Vagina (tissue), 2 donors: ENCODE measurements around the gene PCNX4. TPM values are rescaled to one million over a fixed set of nuclear protein-coding genes. Genes with fewer than 3 reads are reported as not detected.

Experiments used
- DNase-seq, 2 donors: peaks; one replicate each; pipeline ENCODE4 v3.0.0-alpha.2; 2017; ENCODE audit errors: extremely low spot score in 2 of 2
- H3K27ac ChIP-seq: fragments of 200-600 bp; sonication (generic); one replicate; pipeline ENCODE4 v1.5.1; 2019
- H3K27me3 ChIP-seq: fragments of 200-600 bp; sonication (generic); one replicate; pipeline ENCODE4 v1.5.1; 2019
- H3K36me3 ChIP-seq, 2 donors: fragments of 200-600 bp; sonication (generic); one replicate each; pipeline ENCODE4 v1.5.1; 2017 to 2019
- H3K4me1 ChIP-seq: fragments of 200-600 bp; sonication (generic); one replicate; pipeline ENCODE4 v1.5.1; 2019
- H3K4me3 ChIP-seq, 2 donors: fragments of 200-600 bp; sonication (generic); 1 replicate in 1 of 2; 2 replicates in 1 of 2; pipeline ENCODE4 v1.5.1; 2016 to 2019
- H3K9me3 ChIP-seq: fragments of 200-600 bp; sonication (generic); one replicate; pipeline ENCODE4 v1.5.1; 2019
- CTCF ChIP-seq, 3 experiments: fragments of 450-650 bp in 2 of 3; fragments of 200-600 bp in 1 of 3; sonication (generic) in 1 of 3; IDR thresholded peaks; one replicate each; pipeline ENCODE4 v1.5.1; 2017 to 2019; ENCODE audit warnings: antibody characterized with exemption in 3 of 3, mild to moderate bottlenecking in 2 of 3, moderate library complexity in 2 of 3
- POLR2A ChIP-seq, 2 donors: fragments of 450-650 bp; IDR thresholded peaks; one replicate each; pipeline ENCODE4 v1.6.1; 2017; ENCODE audit warnings: antibody characterized with exemption in 2 of 2, mild to moderate bottlenecking in 2 of 2, moderate library complexity in 2 of 2
- POLR2AphosphoS5 ChIP-seq, 2 donors: sonication (generic); formaldehyde crosslinking; IDR thresholded peaks; one replicate each; pipeline ENCODE4 v1.9.0; 2017; ENCODE audit warnings: antibody characterized with exemption in 2 of 2, mild to moderate bottlenecking in 2 of 2, low read depth in 1 of 2; ENCODE audit not compliant: insufficient read depth in 1 of 2
- intact Hi-C: fragments of 100-400 bp; cut with DNase I; formaldehyde crosslinking; loops from one replicate; pipeline ENCODE4 v1.15.1; 2023
- total RNA-seq: library from RNA; depleted of rRNA; stranded (reverse); fragments of >200 nt; gene quantifications from one replicate; pipeline ENCODE4 v1.2.3, GENCODE V29; 2016

The PCNX4 gene
- total RNA-seq, 1 donor from 2014 or later, result 51.6 TPM

- TF ChIP-seq POLR2A (IDR thresholded peaks at IDR 0.05) (no peak), CTCF (IDR thresholded peaks at IDR 0.05) (no peak), POLR2AphosphoS5 (IDR thresholded peaks at IDR 0.05; ENCODE audit: insufficient read depth in 1 of 2, low read depth in 1 of 2) (peak in 1 of 2 donors; percentile 63)
- Histone ChIP-seq H3K27ac (peak overlapping the region; percentile 45), H3K4me1 (peaks cover 18% of the 10 kb centered on the region), H3K9me3 (no peaks in the 10 kb centered on the region), H3K36me3 (peaks cover 0 to 13% of the 10 kb centered on the region in 2 donors), H3K4me3 (no peak overlapping the region), H3K27me3 (no peaks in the 10 kb centered on the region)
- intact Hi-C loops, result no loop called here
- no peak for DNase-seq
These were observed 60.0 kb downstream of the PCNX4 start for GRCh38 chr14:60151715-60152114.

GRCh38 chr14:60153991-60154390, 62.3 kb downstream of the PCNX4 start:
- Histone ChIP-seq H3K4me3 (no peak overlapping the region), H3K36me3 (peaks cover 0 to 11% of the 10 kb centered on the region in 2 donors), H3K27me3 (no peaks in the 10 kb centered on the region), H3K27ac (no peak overlapping the region), H3K9me3 (no peaks in the 10 kb centered on the region), H3K4me1 (peaks cover 18% of the 10 kb centered on the region)
- TF ChIP-seq CTCF (IDR thresholded peaks at IDR 0.05) (no peak), POLR2AphosphoS5 (IDR thresholded peaks at IDR 0.05; ENCODE audit: insufficient read depth in 1 of 2, low read depth in 1 of 2) (no peak), POLR2A (IDR thresholded peaks at IDR 0.05) (no peak)
- intact Hi-C loops, result no loop called here
- DNase-seq, result no peak

- H3K9me3 ChIP-seq, result no peaks in the 10 kb centered on the region
- TF ChIP-seq POLR2AphosphoS5 (IDR thresholded peaks at IDR 0.05; ENCODE audit: insufficient read depth in 1 of 2, low read depth in 1 of 2), result no peak
- no peak for DNase-seq
These were observed 62.9 kb downstream of the PCNX4 start for GRCh38 chr14:60154671-60155070.

GRCh38 chr14:60160422-60160821, 68.7 kb downstream of the PCNX4 start:
- intact Hi-C loops, result no loop called here
- Histone ChIP-seq H3K27me3 (no peaks in the 10 kb centered on the region), H3K4me1 (peaks cover 11% of the 10 kb centered on the region), H3K9me3 (no peaks in the 10 kb centered on the region), H3K27ac (no peak overlapping the region), H3K4me3 (no peak overlapping the region), H3K36me3 (no peaks in the 10 kb centered on the region)
- no peak for DNase-seq
- TF ChIP-seq POLR2A (IDR thresholded peaks at IDR 0.05) (no peak), POLR2AphosphoS5 (IDR thresholded peaks at IDR 0.05; ENCODE audit: insufficient read depth in 1 of 2, low read depth in 1 of 2) (no peak), CTCF (IDR thresholded peaks at IDR 0.05) (no peak)

More at GRCh38 chr14:60154671-60155070, 62.9 kb downstream of the PCNX4 start:
- Histone ChIP-seq H3K4me3 (no peak overlapping the region), H3K4me1 (peaks cover 18% of the 10 kb centered on the region), H3K27ac (no peak overlapping the region), H3K36me3 (peaks cover 0 to 11% of the 10 kb centered on the region in 2 donors), H3K27me3 (no peaks in the 10 kb centered on the region)
- intact Hi-C loops, result no loop called here

- peaks cover 20% of the 10 kb centered on the region for H3K4me1 ChIP-seq
- no peak for TF ChIP-seq POLR2A (IDR thresholded peaks at IDR 0.05)
- TF ChIP-seq POLR2AphosphoS5 (IDR thresholded peaks at IDR 0.05; ENCODE audit: insufficient read depth in 1 of 2, low read depth in 1 of 2), result no peak
- no peak for TF ChIP-seq CTCF (IDR thresholded peaks at IDR 0.05)
- no peaks in the 10 kb centered on the region for H3K27me3 ChIP-seq
- intact Hi-C loops, result no loop called here
- no peaks in the 10 kb centered on the region for H3K36me3 ChIP-seq
- H3K9me3 ChIP-seq, result no peaks in the 10 kb centered on the region
- no peak overlapping the region for H3K4me3 ChIP-seq
- no peak overlapping the region for H3K27ac ChIP-seq
- DNase-seq, result no peak
These were observed 69.7 kb downstream of the PCNX4 start for GRCh38 chr14:60161196-60162107.
